PC-9 (cell line): ENCODE measurements around the gene NME9.

Experiments
- EZH2 ChIP-seq: fragments of 200-600 bp; sonication (generic); IDR thresholded peaks from 2 replicates; pipeline ENCODE4 v1.8.0; 2017; ENCODE audit warnings: antibody characterized with exemption, low read depth
- TF ChIP-seq, protein P1 (sequence below): fragments of 200-600 bp; sonication (generic); conservative IDR thresholded peaks from 2 replicates; pipeline ENCODE4 v1.6.1; 2017; ENCODE audit warnings: mixed run types, antibody characterized with exemption, mild to moderate bottlenecking, moderate library complexity

DNA sequence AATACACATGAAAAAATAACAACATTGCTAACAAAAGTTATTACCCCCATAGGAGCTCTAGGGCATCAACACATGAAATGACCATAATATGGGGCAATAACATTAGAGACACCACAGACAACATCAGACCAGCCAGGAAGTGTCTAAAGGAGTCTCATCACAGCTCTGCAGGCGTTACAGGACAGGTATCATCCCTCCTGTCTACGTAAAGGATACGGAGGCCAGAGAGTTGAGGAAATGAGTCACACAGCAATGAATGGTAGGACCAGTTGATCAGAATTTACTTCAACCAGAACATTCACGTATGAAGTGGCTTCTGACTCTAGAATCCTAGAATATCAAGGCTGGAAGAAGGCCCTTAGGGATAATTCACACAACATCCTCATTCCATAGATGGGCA lies 1.8 kb downstream of the NME9 start:
- TF ChIP-seq, protein P1, sequence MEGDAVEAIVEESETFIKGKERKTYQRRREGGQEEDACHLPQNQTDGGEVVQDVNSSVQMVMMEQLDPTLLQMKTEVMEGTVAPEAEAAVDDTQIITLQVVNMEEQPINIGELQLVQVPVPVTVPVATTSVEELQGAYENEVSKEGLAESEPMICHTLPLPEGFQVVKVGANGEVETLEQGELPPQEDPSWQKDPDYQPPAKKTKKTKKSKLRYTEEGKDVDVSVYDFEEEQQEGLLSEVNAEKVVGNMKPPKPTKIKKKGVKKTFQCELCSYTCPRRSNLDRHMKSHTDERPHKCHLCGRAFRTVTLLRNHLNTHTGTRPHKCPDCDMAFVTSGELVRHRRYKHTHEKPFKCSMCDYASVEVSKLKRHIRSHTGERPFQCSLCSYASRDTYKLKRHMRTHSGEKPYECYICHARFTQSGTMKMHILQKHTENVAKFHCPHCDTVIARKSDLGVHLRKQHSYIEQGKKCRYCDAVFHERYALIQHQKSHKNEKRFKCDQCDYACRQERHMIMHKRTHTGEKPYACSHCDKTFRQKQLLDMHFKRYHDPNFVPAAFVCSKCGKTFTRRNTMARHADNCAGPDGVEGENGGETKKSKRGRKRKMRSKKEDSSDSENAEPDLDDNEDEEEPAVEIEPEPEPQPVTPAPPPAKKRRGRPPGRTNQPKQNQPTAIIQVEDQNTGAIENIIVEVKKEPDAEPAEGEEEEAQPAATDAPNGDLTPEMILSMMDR, result no peak
- TF ChIP-seq EZH2, result no peak
